ENCODE data around the gene GABRB1.

The GABRB1 gene

DNA sequence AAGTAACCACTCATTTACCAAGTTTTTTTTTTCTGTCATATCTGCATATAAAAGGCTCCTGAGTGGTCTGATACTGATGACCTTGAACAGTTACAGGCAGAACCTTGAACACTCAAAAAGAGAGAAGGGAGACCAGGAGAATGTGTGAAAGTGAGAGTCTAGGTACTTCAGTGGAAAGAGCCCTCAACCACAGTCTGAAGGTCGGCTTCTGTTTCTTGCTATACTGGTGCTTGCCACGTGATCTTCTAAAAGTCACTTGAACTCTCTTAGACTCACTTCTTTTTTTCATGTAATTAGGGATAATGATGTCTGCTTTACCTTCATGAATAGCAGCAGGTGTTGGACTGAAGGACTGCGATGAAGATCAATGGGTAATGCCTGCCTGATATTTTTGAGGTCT lies 22.8 kb downstream of the GABRB1 start:
- no peak for DNase-seq (ENCODE audit: low read depth)
- TF ChIP-seq, protein P1, sequence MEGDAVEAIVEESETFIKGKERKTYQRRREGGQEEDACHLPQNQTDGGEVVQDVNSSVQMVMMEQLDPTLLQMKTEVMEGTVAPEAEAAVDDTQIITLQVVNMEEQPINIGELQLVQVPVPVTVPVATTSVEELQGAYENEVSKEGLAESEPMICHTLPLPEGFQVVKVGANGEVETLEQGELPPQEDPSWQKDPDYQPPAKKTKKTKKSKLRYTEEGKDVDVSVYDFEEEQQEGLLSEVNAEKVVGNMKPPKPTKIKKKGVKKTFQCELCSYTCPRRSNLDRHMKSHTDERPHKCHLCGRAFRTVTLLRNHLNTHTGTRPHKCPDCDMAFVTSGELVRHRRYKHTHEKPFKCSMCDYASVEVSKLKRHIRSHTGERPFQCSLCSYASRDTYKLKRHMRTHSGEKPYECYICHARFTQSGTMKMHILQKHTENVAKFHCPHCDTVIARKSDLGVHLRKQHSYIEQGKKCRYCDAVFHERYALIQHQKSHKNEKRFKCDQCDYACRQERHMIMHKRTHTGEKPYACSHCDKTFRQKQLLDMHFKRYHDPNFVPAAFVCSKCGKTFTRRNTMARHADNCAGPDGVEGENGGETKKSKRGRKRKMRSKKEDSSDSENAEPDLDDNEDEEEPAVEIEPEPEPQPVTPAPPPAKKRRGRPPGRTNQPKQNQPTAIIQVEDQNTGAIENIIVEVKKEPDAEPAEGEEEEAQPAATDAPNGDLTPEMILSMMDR (IDR thresholded peaks at IDR 0.05; ENCODE audit: low read depth, low read length, missing control alignments) = no peak
- H3K4me3 ChIP-seq (ENCODE audit: low read depth, low read length) = no peak overlapping the region
- in situ Hi-C loops (cut with HindIII; ENCODE audit: low sequenced_read_pairs) = no loop called here

DNA sequence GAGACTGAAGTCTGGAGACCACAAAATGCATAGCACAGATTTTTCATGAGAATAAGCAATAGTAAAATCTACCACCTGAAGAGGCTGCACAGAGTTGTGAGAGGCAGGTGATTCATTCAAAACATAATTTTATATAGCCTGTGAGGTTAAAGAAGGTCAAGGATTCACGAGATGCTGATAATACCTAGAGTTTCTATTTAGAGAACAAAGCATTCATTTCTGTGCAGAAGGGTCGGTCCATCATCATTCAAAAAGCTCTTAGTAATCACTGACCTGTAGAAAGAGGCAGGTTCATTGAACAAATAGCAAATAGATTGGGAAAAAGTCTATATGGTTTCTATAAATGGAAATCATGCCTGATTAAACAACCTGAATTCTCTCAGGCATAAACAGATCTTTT lies 26.6 kb downstream of the GABRB1 start:
- in situ Hi-C loops (cut with HindIII; ENCODE audit: low sequenced_read_pairs) = no loop called here
- no peak for DNase-seq (ENCODE audit: low read depth)
- TF ChIP-seq, protein P1 (IDR thresholded peaks at IDR 0.05; ENCODE audit: low read depth, low read length, missing control alignments) = no peak
- no peak overlapping the region for H3K4me3 ChIP-seq (ENCODE audit: low read depth, low read length)

DNA sequence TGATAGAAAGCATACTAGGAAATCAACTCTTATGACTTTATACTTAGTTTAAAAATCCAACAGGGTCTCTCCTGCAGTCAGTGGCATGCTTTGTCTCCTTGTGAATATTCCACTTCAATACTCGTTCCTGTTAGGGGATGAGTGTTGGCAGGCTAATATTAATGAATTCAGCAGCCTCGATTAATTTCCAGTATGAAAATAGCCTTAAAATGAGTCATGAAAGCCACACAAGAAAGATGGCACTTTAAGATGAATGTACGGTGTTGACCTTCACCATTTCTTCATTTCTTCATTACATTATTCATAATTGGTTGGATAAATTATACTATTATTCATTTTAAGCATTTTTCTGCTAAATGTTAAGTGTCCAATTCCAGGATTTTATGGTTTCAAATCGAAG lies 29.2 kb downstream of the GABRB1 start:
- no peak overlapping the region for H3K4me3 ChIP-seq (ENCODE audit: low read depth, low read length)
- DNase-seq (ENCODE audit: low read depth) = no peak
- TF ChIP-seq, protein P1 (IDR thresholded peaks at IDR 0.05; ENCODE audit: low read depth, low read length, missing control alignments) = no peak
- in situ Hi-C loops (cut with HindIII; ENCODE audit: low sequenced_read_pairs) = no loop called here

DNA sequence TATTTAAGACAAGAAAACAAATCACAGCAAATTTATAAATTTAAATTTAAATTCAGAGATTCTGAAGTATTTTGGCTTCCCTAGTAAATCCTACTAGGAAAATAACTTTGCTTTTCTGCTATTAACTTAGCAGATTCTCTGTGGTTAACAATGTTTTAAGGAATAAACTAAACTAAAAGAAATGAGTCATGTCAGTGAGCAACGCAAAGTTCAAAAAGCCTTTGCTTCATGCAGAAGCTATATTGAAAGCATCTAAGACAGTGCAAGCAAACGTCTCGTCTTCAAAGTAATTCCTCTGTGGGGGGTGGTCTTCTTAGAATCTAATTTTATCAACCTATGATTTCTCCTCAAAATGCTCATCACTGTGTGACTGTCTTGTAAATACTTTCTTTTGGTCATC lies 30.1 kb downstream of the GABRB1 start:
- no peak overlapping the region for H3K4me3 ChIP-seq (ENCODE audit: low read depth, low read length)
- TF ChIP-seq, protein P1 (IDR thresholded peaks at IDR 0.05; ENCODE audit: low read depth, low read length, missing control alignments) = no peak
- peak; percentile 24 for DNase-seq (ENCODE audit: low read depth)
- in situ Hi-C loops (cut with HindIII; ENCODE audit: low sequenced_read_pairs) = no loop called here

DNA sequence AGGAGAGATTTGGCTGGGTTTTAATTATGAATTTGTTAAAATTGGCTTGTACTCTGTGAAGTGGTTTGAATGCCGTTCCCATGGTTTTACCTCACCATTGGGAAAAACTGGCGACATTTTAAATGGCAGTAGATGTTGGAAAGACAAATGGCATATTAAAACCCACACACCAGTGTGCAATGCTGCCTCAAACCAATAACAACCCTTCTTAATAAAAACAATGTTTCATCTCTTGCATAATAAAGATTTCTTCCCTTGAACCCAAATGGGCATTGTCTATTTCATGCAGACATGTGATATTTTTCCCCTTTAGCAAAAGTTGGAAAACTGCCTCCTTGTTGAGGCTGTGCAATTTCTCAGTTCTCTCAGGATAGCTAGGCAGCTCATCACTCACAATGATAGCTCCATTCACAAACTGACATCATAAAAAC lies 33.7 kb downstream of the GABRB1 start:
- no peak for DNase-seq (ENCODE audit: low read depth)
- TF ChIP-seq, protein P1 (IDR thresholded peaks at IDR 0.05; ENCODE audit: low read depth, low read length, missing control alignments) = no peak
- in situ Hi-C loops (cut with HindIII; ENCODE audit: low sequenced_read_pairs) = no loop called here
- H3K4me3 ChIP-seq (ENCODE audit: low read depth, low read length) = no peak overlapping the region

DNA sequence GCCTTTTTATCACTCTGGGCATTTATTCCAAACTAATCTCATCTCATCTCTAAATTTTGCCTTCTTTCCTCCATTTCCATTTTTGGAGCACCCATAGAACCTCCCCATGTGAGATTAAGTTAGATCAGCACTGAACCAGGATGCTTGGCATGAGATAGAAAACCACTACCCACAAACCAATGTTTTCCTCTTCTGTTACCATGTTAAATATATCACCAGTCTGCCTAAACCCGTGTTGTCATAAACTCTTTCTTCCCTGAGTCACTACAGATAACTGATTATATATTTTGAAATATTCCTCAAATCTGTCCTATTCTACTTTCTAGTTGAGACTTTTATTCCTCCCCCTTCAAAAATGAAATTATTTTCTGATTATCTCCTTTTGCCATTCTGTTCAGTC lies 37.6 kb downstream of the GABRB1 start:
- no peak for DNase-seq (ENCODE audit: low read depth)
- in situ Hi-C loops (cut with HindIII; ENCODE audit: low sequenced_read_pairs) = no loop called here
- no peak overlapping the region for H3K4me3 ChIP-seq (ENCODE audit: low read depth, low read length)
- TF ChIP-seq, protein P1 (IDR thresholded peaks at IDR 0.05; ENCODE audit: low read depth, low read length, missing control alignments) = no peak

DNA sequence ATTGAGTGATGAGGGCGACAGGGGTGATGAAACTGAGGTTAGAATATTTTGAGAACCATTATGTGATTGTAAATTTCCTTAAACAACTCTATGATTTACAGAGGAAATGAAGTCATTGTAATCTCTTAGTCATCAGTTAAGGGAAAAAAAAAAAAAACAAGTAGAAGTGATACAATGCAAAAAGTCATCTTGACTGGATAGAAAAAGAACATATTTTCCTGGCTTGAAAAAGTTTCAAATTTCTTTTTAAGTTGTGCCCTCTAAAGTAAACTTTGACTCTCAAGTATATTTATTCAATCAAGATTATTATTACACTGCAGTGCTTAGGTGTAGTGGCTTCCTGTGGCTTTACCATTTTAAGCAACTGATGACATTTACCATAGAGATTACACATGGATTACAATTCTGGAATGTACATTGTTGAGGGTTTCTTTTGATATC lies 40.6 kb downstream of the GABRB1 start:
- TF ChIP-seq, protein P1 (IDR thresholded peaks at IDR 0.05; ENCODE audit: low read depth, low read length, missing control alignments) = no peak
- H3K4me3 ChIP-seq (ENCODE audit: low read depth, low read length) = no peak overlapping the region
- in situ Hi-C loops (cut with HindIII; ENCODE audit: low sequenced_read_pairs) = no loop called here
- DNase-seq (ENCODE audit: low read depth) = peak; percentile 22

Measured in astrocyte of the cerebellum (primary cell).